IPS-15b (cell line): ENCODE data around the gene INSC.

Experiments
- H3K27me3 ChIP-seq: one replicate; pipeline ENCODE4 v1.6.1; 2013; ENCODE audit warnings: low read length; ENCODE audit not compliant: control insufficient read depth, insufficient read depth
- H3K36me3 ChIP-seq: one replicate; pipeline ENCODE4 v1.6.1; 2013; ENCODE audit warnings: low read length; ENCODE audit not compliant: control insufficient read depth, insufficient read depth
- H3K4me1 ChIP-seq: one replicate; pipeline ENCODE4 v1.6.1; 2013; ENCODE audit warnings: mild to moderate bottlenecking, low read length; ENCODE audit not compliant: control insufficient read depth, insufficient read depth
- H3K4me3 ChIP-seq: one replicate; pipeline ENCODE4 v1.5.1; 2013; ENCODE audit warnings: low read depth, low read length
- H3K9ac ChIP-seq: one replicate; pipeline ENCODE4 v1.6.1; 2013; ENCODE audit warnings: low read depth, mild to moderate bottlenecking, low read length
- H3K9me3 ChIP-seq: one replicate; pipeline ENCODE4 v1.6.1; 2013; ENCODE audit warnings: mild to moderate bottlenecking, low read length; ENCODE audit not compliant: control insufficient read depth, insufficient read depth

Gene INSC

GRCh38 chr11:15208378-15209222, 93.9 kb downstream of the INSC start:
- Histone ChIP-seq H3K9ac (no peak overlapping the region), H3K9me3 (no peaks in the 10 kb centered on the region), H3K4me1 (no peaks in the 10 kb centered on the region), H3K4me3 (no peak overlapping the region), H3K27me3 (no peaks in the 10 kb centered on the region), H3K36me3 (no peaks in the 10 kb centered on the region)

GRCh38 chr11:15212876-15213275, 98.2 kb downstream of the INSC start:
- Histone ChIP-seq H3K9ac (no peak overlapping the region), H3K36me3 (no peaks in the 10 kb centered on the region), H3K4me3 (no peak overlapping the region), H3K9me3 (no peaks in the 10 kb centered on the region), H3K27me3 (no peaks in the 10 kb centered on the region), H3K4me1 (no peaks in the 10 kb centered on the region)

- Histone ChIP-seq H3K36me3 (no peaks in the 10 kb centered on the region), H3K9me3 (no peaks in the 10 kb centered on the region), H3K27me3 (no peaks in the 10 kb centered on the region), H3K9ac (no peak overlapping the region), H3K4me1 (no peaks in the 10 kb centered on the region), H3K4me3 (no peak overlapping the region)
Measured at GRCh38 chr11:15213471-15214231, 98.9 kb downstream of the INSC start.

GRCh38 chr11:15215005-15215404, 100.3 kb downstream of the INSC start:
- no peak overlapping the region for H3K9ac ChIP-seq
- no peak overlapping the region for H3K4me3 ChIP-seq
- no peaks in the 10 kb centered on the region for H3K27me3 ChIP-seq
- no peaks in the 10 kb centered on the region for H3K36me3 ChIP-seq
- H3K9me3 ChIP-seq, result no peaks in the 10 kb centered on the region
- H3K4me1 ChIP-seq, result no peaks in the 10 kb centered on the region

GRCh38 chr11:15216678-15217077, 102.0 kb downstream of the INSC start:
- Histone ChIP-seq H3K27me3 (no peaks in the 10 kb centered on the region), H3K4me1 (no peaks in the 10 kb centered on the region), H3K9me3 (no peaks in the 10 kb centered on the region), H3K9ac (no peak overlapping the region), H3K36me3 (no peaks in the 10 kb centered on the region), H3K4me3 (no peak overlapping the region)

- Histone ChIP-seq H3K36me3 (no peaks in the 10 kb centered on the region), H3K9ac (no peak overlapping the region), H3K4me3 (no peak overlapping the region), H3K27me3 (no peaks in the 10 kb centered on the region), H3K9me3 (no peaks in the 10 kb centered on the region), H3K4me1 (no peaks in the 10 kb centered on the region)
Measured at GRCh38 chr11:15217416-15217815, 102.7 kb downstream of the INSC start.

GRCh38 chr11:15222777-15223176, 108.1 kb downstream of the INSC start:
- Histone ChIP-seq H3K4me3 (no peak overlapping the region), H3K27me3 (no peaks in the 10 kb centered on the region), H3K4me1 (no peaks in the 10 kb centered on the region), H3K9ac (no peak overlapping the region), H3K9me3 (no peaks in the 10 kb centered on the region), H3K36me3 (no peaks in the 10 kb centered on the region)

- no peaks in the 10 kb centered on the region for H3K36me3 ChIP-seq
Measured at GRCh38 chr11:15223318-15223717, 108.6 kb downstream of the INSC start.

GRCh38 chr11:15224466-15224865, 109.7 kb downstream of the INSC start:
- H3K9ac ChIP-seq, result no peak overlapping the region
- no peaks in the 10 kb centered on the region for H3K36me3 ChIP-seq
- H3K9me3 ChIP-seq, result no peaks in the 10 kb centered on the region

More at GRCh38 chr11:15223318-15223717, 108.6 kb downstream of the INSC start:
- H3K9me3 ChIP-seq, result no peaks in the 10 kb centered on the region
- H3K27me3 ChIP-seq, result no peaks in the 10 kb centered on the region
- H3K9ac ChIP-seq, result no peak overlapping the region
- no peaks in the 10 kb centered on the region for H3K4me1 ChIP-seq
- no peak overlapping the region for H3K4me3 ChIP-seq

GRCh38 chr11:15227011-15227410, 112.3 kb downstream of the INSC start:
- H3K9ac ChIP-seq, result no peak overlapping the region
- no peaks in the 10 kb centered on the region for H3K9me3 ChIP-seq
- no peak overlapping the region for H3K4me3 ChIP-seq
- H3K36me3 ChIP-seq, result no peaks in the 10 kb centered on the region
- H3K4me1 ChIP-seq, result no peaks in the 10 kb centered on the region
- H3K27me3 ChIP-seq, result no peaks in the 10 kb centered on the region

More at GRCh38 chr11:15224466-15224865, 109.7 kb downstream of the INSC start:
- H3K4me1 ChIP-seq, result no peaks in the 10 kb centered on the region
- H3K4me3 ChIP-seq, result no peak overlapping the region
- H3K27me3 ChIP-seq, result no peaks in the 10 kb centered on the region

- no peak overlapping the region for H3K9ac ChIP-seq
- H3K27me3 ChIP-seq, result no peaks in the 10 kb centered on the region
- H3K36me3 ChIP-seq, result no peaks in the 10 kb centered on the region
Measured at GRCh38 chr11:15228331-15228849, 113.7 kb downstream of the INSC start.

More at GRCh38 chr11:15228331-15228849, 113.7 kb downstream of the INSC start:
- H3K4me1 ChIP-seq, result no peaks in the 10 kb centered on the region
- H3K9me3 ChIP-seq, result no peaks in the 10 kb centered on the region
- no peak overlapping the region for H3K4me3 ChIP-seq
